DOHH2 (cell line): ENCODE measurements around the gene ATP9B.

Source experiments
- CTCF ChIP-seq: fragments of 200-600 bp; sonication (generic); IDR thresholded peaks from one replicate; pipeline ENCODE4 v1.5.1; 2014; ENCODE audit warnings: antibody characterized with exemption, mild to moderate bottlenecking, low read depth, low read length; ENCODE audit not compliant: poor library complexity, severe bottlenecking
- EZH2phosphoT487 ChIP-seq: fragments of 200-600 bp; sonication (generic); IDR thresholded peaks from 2 replicates; pipeline ENCODE4 v1.6.1; 2017; ENCODE audit warnings: borderline replicate concordance, mild to moderate bottlenecking, antibody characterized with exemption, low read length, moderate library complexity, mixed read lengths

- TF ChIP-seq CTCF (no peak), EZH2phosphoT487 (no peak)
These were observed 1.8 kb downstream of the ATP9B start for GRCh38 chr18:79071037-79071436.
